Bronchus fibroblast of lung (primary cell): ENCODE results near the gene TNNT1. TPM values are rescaled to one million over a fixed set of nuclear protein-coding genes. Genes with fewer than 3 reads are reported as not detected.

Experiments
- total RNA-seq: library from RNA; depleted of rRNA; stranded (reverse); fragments of >200 nt; gene quantifications from 2 replicates; pipeline ENCODE4 v1.2.3, GENCODE V29; 2015

The TNNT1 gene
- 0.34 and 0.89 TPM in 2 replicates for total RNA-seq

GRCh38 chr19:55149078-55150003 lies at the start of gene TNNT1:
TSS of gene TNNT1 (minus strand) at chr19:55149206. CDS start at chr19:55147157, 2,049 bp downstream.

GRCh38 chr19:55179606-55180484 lies 30.8 kb upstream of the TNNT1 start, which contains the start of gene SYT5:
TSS of gene SYT5 (minus strand) at chr19:55180289. CDS start at chr19:55179041, 1,248 bp downstream.

GRCh38 chr19:55166530-55167268 lies 17.7 kb upstream of the TNNT1 start, which contains the start of gene DNAAF3:
TSS of gene DNAAF3 (minus strand) at chr19:55166613. CDS start at chr19:55166413, 200 bp downstream.

GRCh38 chr19:55157064-55157908 lies 8.3 kb upstream of the TNNT1 start, which contains the start of gene TNNI3:
TSS of gene TNNI3 (minus strand) at chr19:55157732. CDS start at chr19:55157589, 143 bp downstream.

GRCh38 chr19:55116859-55117662 lies 31.9 kb downstream of the TNNT1 start, which contains the start of gene PPP1R12C:
TSS of gene PPP1R12C (minus strand) at chr19:55117637. CDS start at chr19:55117543, 94 bp downstream.

Other genes starting within 250 kb of the TNNT1 start
- gene NCR1, start 243.1 kb downstream of the TNNT1 start, total RNA-seq: not detected in 2 replicates
- not detected in 2 replicates for gene NLRP7, start 201.7 kb downstream of the TNNT1 start, total RNA-seq
- under 0.01 and 0.34 TPM in 2 replicates for gene NLRP2, start 182.8 kb downstream of the TNNT1 start, total RNA-seq
- not detected in 2 replicates for gene GP6, start 110.9 kb downstream of the TNNT1 start, total RNA-seq
- gene RDH13, start 86.1 kb downstream of the TNNT1 start, total RNA-seq: 6.4 and 8.4 TPM in 2 replicates
- 4.9 and 5.9 TPM in 2 replicates for gene EPS8L1, start 73.3 kb downstream of the TNNT1 start, total RNA-seq
- 55.5 and 57.8 TPM in 2 replicates for gene PPP1R12C, start 31.6 kb downstream of the TNNT1 start, total RNA-seq
- not detected in 2 replicates for gene TNNI3, start 8.5 kb upstream of the TNNT1 start, total RNA-seq
- gene DNAAF3, start 17.4 kb upstream of the TNNT1 start, total RNA-seq: 0.15 and 0.34 TPM in 2 replicates
- not detected in 2 replicates for gene SYT5, start 31.1 kb upstream of the TNNT1 start, total RNA-seq
- 0.74 and 1.0 TPM in 2 replicates for gene PTPRH, start 60.3 kb upstream of the TNNT1 start, total RNA-seq
- gene TMEM86B, start 79.6 kb upstream of the TNNT1 start, total RNA-seq: 0.84 and 1.2 TPM in 2 replicates
- 30.8 and 31.7 TPM in 2 replicates for gene PPP6R1, start 109.8 kb upstream of the TNNT1 start, total RNA-seq
- gene HSPBP1, start 130.9 kb upstream of the TNNT1 start, total RNA-seq: 51.3 and 58.7 TPM in 2 replicates
- 4.9 and 5.8 TPM in 2 replicates for gene BRSK1, start 134.8 kb upstream of the TNNT1 start, total RNA-seq
- gene TMEM150B, start 176.1 kb upstream of the TNNT1 start, total RNA-seq: not detected in 2 replicates
- 5.5 and 7.4 TPM in 2 replicates for gene KMT5C, start 190.7 kb upstream of the TNNT1 start, total RNA-seq
- 0.30 TPM in 1 of 2 replicates, not detected in the other for gene COX6B2, start 205.5 kb upstream of the TNNT1 start, total RNA-seq
- gene GARIN5B, start 214.1 kb upstream of the TNNT1 start, total RNA-seq: not detected in 2 replicates
- gene IL11, start 221.3 kb upstream of the TNNT1 start, total RNA-seq: 2.4 and 10.4 TPM in 2 replicates
- not detected in 2 replicates for gene TMEM190, start 227.6 kb upstream of the TNNT1 start, total RNA-seq
- 0.17 and 1.8 TPM in 2 replicates for gene TMEM238, start 235.1 kb upstream of the TNNT1 start, total RNA-seq
- 462 and 817 TPM in 2 replicates for gene RPL28, start 236.7 kb upstream of the TNNT1 start, total RNA-seq